HPDE6-E6E7 (cell line): Measurements from ENCODE around the gene FLT1.

Experiments used
- DNase-seq: peaks from one replicate; pipeline ENCODE4 v3.0.0; 2011; ENCODE audit warnings: missing footprints; ENCODE audit errors: extremely low spot score

FLT1 gene

GRCh38 chr13:28459911-28460310 is 35.0 kb downstream of the FLT1 start:
- no peak for DNase-seq

GRCh38 chr13:28458608-28459007 is 36.3 kb downstream of the FLT1 start:
- DNase-seq: no peak

DNA sequence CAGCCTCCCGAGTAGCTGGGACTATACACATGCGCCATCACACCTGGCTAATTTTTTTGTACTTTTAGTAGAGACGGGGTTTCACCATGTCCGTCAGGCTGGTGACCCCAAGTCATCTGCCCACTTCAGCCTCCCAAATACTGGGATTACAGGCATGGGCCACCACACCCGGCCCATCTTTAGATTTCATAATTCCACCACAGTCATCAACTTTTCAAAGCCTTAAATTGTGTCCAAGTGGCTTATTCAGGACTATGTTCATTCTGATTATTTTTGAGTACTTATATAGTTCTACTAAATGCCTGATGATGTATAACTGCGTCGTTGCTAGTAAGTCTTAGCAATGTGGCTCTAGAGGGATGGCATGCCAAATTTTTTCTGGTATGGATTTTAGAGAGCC is 36.9 kb downstream of the FLT1 start:
- no peak for DNase-seq

- no peak for DNase-seq
Observed at GRCh38 chr13:28457521-28457920, 37.4 kb downstream of the FLT1 start.

DNA sequence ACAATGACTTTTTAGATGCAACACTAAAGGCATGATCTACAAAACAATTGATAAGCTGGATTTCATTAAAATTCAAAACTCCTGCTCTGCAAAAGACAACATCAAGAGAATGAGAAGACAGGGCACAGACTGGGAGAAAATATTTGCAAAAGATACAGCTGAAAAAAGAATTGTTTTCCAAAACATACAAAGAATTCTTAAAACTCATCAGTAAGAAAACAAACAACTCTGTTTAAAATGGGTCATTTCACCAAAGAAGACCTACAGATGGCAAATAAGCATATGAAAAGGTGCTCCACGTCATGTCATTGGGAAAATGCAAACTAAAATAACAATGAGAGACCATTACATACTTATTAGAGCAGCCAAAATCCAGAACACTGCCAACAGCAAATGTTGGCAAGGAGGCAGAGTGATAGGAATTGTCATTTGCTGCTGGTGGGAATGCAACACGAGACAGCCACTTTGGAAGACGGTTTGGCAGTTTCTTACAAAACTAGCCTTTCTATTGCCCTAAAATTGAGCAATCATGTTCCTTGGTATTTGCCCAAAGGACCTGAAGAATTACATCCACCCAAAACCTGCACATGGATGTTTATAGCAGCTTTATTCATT is 39.2 kb downstream of the FLT1 start:
- DNase-seq: no peak

GRCh38 chr13:28452755-28453154 is 42.2 kb downstream of the FLT1 start:
- no peak for DNase-seq

DNA sequence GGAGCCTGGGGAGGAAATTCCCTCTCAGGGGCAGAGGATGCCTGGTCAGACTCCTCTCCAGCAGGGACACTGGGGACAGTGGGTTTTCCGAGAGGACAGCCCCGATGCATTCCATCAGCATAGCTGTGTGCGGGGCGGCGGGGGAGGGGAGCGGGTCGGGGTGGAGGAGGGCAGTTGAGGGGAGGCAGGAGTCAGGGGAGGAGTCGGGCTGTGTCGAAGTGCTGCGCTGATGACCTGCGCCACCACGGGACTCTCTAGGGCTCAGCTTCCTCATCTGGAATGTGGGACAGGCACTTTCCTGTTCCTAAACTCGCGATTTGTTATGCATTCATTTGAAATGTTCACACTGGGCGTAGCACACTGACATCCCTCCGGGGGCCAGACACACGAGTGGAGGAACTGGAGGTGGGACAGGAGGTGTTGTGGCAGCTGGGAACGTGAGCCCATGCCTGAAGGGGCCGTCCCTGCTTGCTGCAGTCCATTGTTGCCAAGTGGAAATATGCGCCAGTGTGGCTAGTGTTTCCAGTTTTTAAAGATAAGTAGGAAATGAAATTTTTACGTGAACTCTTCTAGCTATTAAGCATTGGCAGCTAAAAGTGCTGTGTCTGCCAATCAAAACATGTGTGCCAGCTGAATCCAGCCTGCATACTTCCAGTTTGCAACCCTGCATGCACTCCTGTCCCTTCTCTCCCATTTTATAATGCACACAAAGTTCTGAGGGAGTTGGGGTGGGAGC is 43.3 kb downstream of the FLT1 start:
- DNase-seq: no peak

DNA sequence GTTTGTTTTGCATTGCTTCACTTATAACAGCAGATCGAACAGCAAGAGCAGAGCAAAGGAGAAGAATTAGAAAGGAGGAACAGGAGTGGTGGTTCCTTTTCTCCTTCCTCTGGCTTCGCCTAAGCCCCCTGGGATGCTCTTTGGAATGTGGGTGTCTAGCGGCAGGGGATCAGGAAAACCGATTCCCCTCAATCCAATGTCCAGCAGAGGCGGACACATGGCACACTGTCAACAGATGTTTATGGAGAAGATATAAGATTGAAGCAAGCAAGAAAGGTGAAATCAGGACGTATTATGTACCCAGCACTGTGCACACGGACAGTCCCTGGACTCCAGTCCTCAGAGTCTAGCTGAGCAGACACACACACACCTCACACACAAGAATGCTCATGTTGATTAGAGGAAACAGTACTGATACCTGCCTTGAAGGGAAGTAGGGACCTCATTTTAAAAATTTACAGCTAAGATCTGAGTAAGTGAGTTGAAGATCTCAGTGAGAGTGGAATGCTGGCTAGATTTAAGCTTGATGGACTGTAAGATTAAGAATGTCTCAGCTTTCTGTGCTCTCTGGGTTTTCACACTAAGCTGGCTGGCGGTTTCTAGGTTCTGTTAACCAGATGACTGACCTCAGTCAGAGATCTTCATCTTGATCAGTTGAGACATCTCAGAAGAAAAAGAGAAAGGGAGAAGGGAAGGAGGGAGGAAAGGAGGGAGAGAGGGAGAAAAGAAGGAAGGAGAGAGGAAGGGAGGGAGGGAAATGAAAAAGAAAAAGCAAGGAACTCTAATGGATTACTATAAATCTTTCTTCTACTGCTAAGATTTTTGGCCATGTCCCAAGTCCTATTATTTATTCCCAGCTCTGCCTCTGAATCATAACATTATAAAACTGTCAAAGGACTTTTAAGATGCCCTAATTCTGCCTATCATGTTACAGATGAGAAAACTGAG is 44.8 kb downstream of the FLT1 start:
- no peak for DNase-seq

DNA sequence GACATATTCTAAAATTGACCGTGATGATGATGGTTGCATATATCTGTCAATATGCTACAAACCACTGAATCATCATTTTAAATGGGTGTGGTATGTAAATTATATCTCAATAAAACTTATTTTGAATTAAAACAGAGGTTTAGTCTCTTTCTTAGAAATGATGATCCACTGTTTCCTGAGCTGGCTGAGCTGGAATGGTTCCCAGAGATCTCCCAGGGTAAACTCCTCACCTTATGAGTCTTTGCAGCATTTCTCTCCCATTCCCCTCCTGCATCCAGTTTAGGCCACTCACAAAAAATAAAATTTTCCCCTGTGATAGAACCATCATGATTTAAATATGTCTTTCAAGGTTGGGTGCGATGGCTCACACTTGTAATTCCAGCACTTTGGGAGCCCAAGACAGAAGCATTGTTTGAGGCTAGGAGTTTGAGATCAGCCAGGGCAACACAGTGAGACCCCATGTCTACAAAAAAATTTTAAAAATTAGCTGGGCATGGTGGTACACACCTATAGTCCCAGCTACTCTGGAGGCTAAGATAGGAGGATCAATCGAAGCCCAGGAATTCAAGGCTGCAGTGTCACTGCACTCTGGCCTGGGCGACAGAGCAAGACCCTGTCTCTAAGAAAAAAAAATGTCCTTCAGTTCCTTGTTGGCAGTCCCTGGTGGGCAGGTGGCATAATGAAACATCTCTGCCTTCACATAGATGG is 46.1 kb downstream of the FLT1 start:
- DNase-seq: no peak

GRCh38 chr13:28447989-28448388 is 46.9 kb downstream of the FLT1 start:
- no peak for DNase-seq

DNA sequence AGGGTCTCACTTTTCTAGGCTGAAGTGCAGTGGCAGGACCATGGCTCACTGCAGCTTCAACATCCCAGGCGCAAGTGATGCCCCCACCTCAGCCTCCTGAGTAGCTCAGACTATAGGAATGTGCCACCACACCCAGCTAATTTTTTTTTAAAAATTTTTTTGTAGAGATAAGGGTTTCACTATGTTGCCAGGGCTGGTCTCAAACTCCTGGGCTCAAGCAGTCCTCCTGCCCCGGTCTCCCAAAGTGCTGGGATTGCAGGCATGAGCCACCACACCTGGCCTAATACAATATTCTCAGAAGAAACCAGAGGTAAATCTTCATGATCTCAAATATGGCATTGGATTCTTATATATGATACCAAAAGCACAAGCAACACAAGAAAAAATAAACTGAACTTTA is 47.7 kb downstream of the FLT1 start:
- no peak for DNase-seq

DNA sequence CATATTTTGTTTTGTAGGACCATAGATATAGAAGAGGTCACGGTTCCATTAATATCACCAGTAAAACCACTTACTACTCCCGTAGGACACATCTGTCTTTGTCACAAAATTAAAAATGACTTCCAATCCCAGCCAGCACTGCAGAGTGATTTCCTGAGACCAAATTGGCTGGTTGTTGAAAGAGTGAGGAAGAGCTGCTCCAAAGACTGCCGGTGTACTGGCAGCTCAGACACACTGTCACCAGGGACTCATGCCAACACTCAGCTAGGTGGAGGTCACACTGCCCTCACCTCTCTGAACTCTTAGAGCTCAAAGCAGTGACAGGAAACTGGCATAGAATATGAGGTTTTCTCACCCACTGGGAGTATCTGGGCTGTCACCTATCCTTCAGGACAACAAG is 52.1 kb downstream of the FLT1 start:
- no peak for DNase-seq

DNA sequence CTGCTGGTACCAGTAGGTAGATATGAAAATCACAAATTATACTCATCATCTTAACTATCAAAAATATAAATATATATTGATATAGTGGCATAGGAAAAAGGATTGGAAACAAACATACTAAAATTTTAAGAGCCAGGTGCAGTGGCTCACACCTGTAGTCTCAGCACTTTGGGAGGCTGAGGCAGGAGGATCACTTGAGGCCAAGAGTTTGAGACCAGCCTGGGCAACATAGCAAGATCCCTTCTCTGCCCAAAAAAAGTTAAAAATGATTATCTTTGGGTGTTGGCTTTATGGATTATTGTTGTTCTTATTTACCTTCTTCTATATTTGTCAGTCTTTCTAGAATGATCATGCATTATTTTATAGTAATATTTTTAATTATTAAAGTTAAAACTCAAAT is 53.4 kb downstream of the FLT1 start:
- DNase-seq: no peak

DNA sequence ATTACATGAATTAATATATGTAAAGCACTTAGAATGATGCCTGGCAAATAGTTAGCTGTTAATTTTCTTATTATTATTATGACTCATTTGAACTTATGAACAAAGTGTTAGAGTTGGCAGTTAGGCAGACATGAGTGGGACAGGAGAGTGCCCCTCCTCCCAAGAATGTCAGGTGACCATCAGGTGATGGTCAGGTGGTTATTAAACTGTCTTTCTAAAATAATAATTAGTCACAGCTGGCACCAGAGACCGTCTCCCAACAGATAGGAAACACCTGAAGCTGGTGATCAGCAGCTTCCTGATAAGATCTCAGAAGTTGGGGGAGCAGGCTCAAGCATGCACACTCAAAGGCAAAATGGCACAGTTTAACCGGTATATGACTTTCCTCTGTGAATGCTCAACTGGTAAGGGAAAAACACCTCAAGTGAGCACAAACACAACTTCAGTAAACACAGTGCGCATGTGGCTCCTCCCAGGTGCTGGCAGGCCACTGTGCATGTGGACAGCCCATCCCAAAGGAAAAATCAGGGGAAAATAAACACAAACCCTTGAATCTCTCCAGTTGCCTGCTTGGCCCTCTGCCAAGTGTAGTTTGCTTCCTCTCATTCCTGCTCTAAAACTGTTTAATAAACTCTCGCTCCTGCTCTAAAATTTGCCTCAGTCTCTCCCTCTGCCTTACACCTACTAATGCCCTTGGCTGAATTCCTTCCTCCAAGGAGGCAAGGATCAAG is 54.0 kb downstream of the FLT1 start:
- DNase-seq: no peak

DNA sequence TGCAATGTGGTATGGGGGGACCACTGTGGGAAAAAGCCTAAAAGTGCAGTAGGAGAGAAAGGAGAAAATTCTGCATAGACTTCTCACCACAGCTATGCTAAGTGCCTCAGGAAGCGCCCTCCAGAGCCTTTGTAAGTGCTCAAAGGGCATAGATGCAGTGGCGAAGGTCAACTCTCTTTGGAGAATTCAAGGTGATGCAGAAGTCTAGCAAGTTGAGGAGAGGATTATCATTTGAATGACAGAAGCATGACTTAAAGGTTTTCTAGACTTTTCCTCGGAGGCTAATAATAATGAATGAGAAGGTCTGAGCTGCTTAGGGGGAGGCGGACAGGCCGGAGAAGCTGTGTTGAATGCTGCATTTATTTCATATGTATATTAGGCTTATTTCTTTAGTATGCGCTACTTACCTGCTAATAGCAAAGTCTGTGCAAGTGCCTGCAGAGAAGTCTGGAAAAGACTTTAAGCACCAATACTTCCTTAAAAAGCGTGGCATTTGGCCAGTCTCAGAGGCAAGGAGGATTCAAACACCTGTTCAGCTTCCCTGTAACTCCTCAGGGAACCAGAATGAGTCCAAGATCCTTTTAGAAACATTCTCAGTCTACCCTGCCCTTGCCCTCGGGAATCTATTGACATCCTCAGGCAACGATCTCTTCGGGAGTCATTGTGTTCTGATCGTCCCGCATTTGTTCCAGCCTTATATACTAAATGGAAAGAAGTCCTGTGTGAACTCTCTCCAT is 56.2 kb downstream of the FLT1 start:
- DNase-seq: no peak

- no peak for DNase-seq
Observed at GRCh38 chr13:28438067-28438466, 56.9 kb downstream of the FLT1 start.

GRCh38 chr13:28435917-28436316 is 59.0 kb downstream of the FLT1 start:
- no peak for DNase-seq

DNA sequence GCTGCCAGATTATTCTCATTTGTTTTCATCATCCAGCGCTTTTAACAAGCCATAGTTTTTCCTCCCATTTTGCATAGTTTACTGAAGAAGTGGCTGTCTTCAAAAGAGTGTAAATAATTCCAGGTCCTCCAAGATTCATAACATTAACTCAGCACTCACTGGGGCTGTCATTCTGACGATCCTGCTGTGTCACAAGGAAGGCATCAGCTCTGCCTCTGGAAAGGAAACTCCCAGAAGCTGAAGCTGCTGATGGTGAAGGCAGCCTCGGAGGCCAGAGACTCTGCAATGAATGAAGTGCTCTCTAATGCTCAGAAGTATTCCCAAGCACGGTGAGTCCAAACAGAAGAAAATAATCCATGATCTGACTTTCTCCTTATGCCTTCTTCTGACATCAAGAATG is 60.0 kb downstream of the FLT1 start:
- no peak for DNase-seq

- no peak for DNase-seq
Observed at GRCh38 chr13:28432816-28433560, 61.9 kb downstream of the FLT1 start.
